Activated T-helper 2 cell treated with anti-CD3 and anti-CD28 coated beads, Interferon-gamma antibody, Interleukin-2, Interleukin-4, amounts not matched to agents 10 μg/mL and 5 μg/mL and 100 μg/mL, durations not matched to agents 14 hours and 24 hours and 36 hours (primary cell): ENCODE data around the gene SEL1L2. TPM values are rescaled to one million over a fixed set of nuclear protein-coding genes. Genes with fewer than 3 reads are reported as not detected.

Source experiments
- DNase-seq: peaks from one replicate; pipeline ENCODE4 v3.0.0; 2021; ENCODE audit warnings: low spot score
- H3K27ac Mint-ChIP-seq: one replicate; pipeline ENCODE4 v1.8.0; 2021; ENCODE audit warnings: mixed read lengths
- H3K27me3 Mint-ChIP-seq: one replicate; pipeline ENCODE4 v1.8.0; 2021; ENCODE audit warnings: low read depth, mixed read lengths
- H3K36me3 Mint-ChIP-seq: one replicate; pipeline ENCODE4 v1.8.0; 2021; ENCODE audit warnings: low read depth, mixed read lengths
- H3K4me1 Mint-ChIP-seq: one replicate; pipeline ENCODE4 v1.8.0; 2021; ENCODE audit warnings: low read depth, mixed read lengths
- H3K4me3 Mint-ChIP-seq: one replicate; pipeline ENCODE4 v1.8.0; 2021; ENCODE audit warnings: low read depth, mild to moderate bottlenecking, moderate library complexity, mixed read lengths
- H3K9me3 Mint-ChIP-seq: one replicate; pipeline ENCODE4 v1.8.0; 2021; ENCODE audit warnings: mixed read lengths
- intact Hi-C: fragments of 100-400 bp; cut with micrococcal nuclease; formaldehyde crosslinking; loops from one replicate; pipeline ENCODE4 v1.15.1; 2023
- total RNA-seq: library from RNA; stranded (reverse); gene quantifications from 2 replicates; pipeline ENCODE4 v1.2.3, GENCODE V29; 2022

SEL1L2 gene
- total RNA-seq, 1 donor from 2014 or later = not detected

GRCh38 chr20:13874394-13875157 lies 115.8 kb downstream of the SEL1L2 start:
- Mint-ChIP-seq H3K27me3 (no peaks in the 10 kb centered on the region), H3K36me3 (no peaks in the 10 kb centered on the region), H3K4me3 (no peak overlapping the region), H3K4me1 (no peaks in the 10 kb centered on the region), H3K9me3 (no peaks in the 10 kb centered on the region), H3K27ac (no peak overlapping the region)
- intact Hi-C loops = no loop called here
- DNase-seq = no peak

- Mint-ChIP-seq H3K36me3 (no peaks in the 10 kb centered on the region), H3K4me3 (no peak overlapping the region), H3K9me3 (no peaks in the 10 kb centered on the region), H3K4me1 (no peaks in the 10 kb centered on the region), H3K27ac (no peak overlapping the region), H3K27me3 (no peaks in the 10 kb centered on the region)
- no peak for DNase-seq
- intact Hi-C loops = no loop called here
Measured at GRCh38 chr20:13873831-13874230, 116.6 kb downstream of the SEL1L2 start.

GRCh38 chr20:13870170-13870748 lies 120.2 kb downstream of the SEL1L2 start:
- no peak for DNase-seq
- H3K4me3 Mint-ChIP-seq = no peak overlapping the region
- no peaks in the 10 kb centered on the region for H3K4me1 Mint-ChIP-seq
- intact Hi-C loops = no loop called here
- no peak overlapping the region for H3K27ac Mint-ChIP-seq
- H3K27me3 Mint-ChIP-seq = no peaks in the 10 kb centered on the region
- no peaks in the 10 kb centered on the region for H3K9me3 Mint-ChIP-seq
- H3K36me3 Mint-ChIP-seq = no peaks in the 10 kb centered on the region

GRCh38 chr20:13868331-13868730 lies 122.1 kb downstream of the SEL1L2 start:
- Mint-ChIP-seq H3K4me3 (no peak overlapping the region), H3K9me3 (no peaks in the 10 kb centered on the region), H3K27ac (no peak overlapping the region), H3K4me1 (no peaks in the 10 kb centered on the region), H3K27me3 (no peaks in the 10 kb centered on the region), H3K36me3 (no peaks in the 10 kb centered on the region)
- intact Hi-C loops = no loop called here
- no peak for DNase-seq

- Mint-ChIP-seq H3K27me3 (no peaks in the 10 kb centered on the region), H3K4me1 (no peaks in the 10 kb centered on the region), H3K36me3 (no peaks in the 10 kb centered on the region), H3K27ac (no peak overlapping the region), H3K9me3 (no peaks in the 10 kb centered on the region), H3K4me3 (no peak overlapping the region)
- DNase-seq = no peak
- intact Hi-C loops = no loop called here
Measured at GRCh38 chr20:13865791-13866351, 124.5 kb downstream of the SEL1L2 start.

- intact Hi-C loops = no loop called here
- H3K9me3 Mint-ChIP-seq = no peaks in the 10 kb centered on the region
- H3K36me3 Mint-ChIP-seq = no peaks in the 10 kb centered on the region
- H3K27ac Mint-ChIP-seq = no peak overlapping the region
- H3K4me1 Mint-ChIP-seq = no peaks in the 10 kb centered on the region
- H3K4me3 Mint-ChIP-seq = no peak overlapping the region
- H3K27me3 Mint-ChIP-seq = no peaks in the 10 kb centered on the region
- no peak for DNase-seq
Measured at GRCh38 chr20:13865156-13865555, 125.3 kb downstream of the SEL1L2 start.

GRCh38 chr20:13863244-13863643 lies 127.2 kb downstream of the SEL1L2 start:
- Mint-ChIP-seq H3K36me3 (no peaks in the 10 kb centered on the region), H3K4me3 (no peak overlapping the region), H3K9me3 (no peaks in the 10 kb centered on the region), H3K27me3 (no peaks in the 10 kb centered on the region), H3K4me1 (no peaks in the 10 kb centered on the region), H3K27ac (no peak overlapping the region)
- DNase-seq = no peak
- intact Hi-C loops = no loop called here

GRCh38 chr20:13862245-13862644 lies 128.2 kb downstream of the SEL1L2 start:
- Mint-ChIP-seq H3K36me3 (no peaks in the 10 kb centered on the region), H3K4me3 (no peak overlapping the region), H3K27me3 (no peaks in the 10 kb centered on the region), H3K4me1 (no peaks in the 10 kb centered on the region), H3K9me3 (no peaks in the 10 kb centered on the region), H3K27ac (no peak overlapping the region)
- no peak for DNase-seq
- intact Hi-C loops = no loop called here

GRCh38 chr20:13858871-13859270 lies 131.5 kb downstream of the SEL1L2 start:
- Mint-ChIP-seq H3K9me3 (no peaks in the 10 kb centered on the region), H3K4me1 (no peaks in the 10 kb centered on the region), H3K36me3 (no peaks in the 10 kb centered on the region), H3K4me3 (no peak overlapping the region), H3K27ac (no peak overlapping the region), H3K27me3 (no peaks in the 10 kb centered on the region)
- DNase-seq = no peak
- intact Hi-C loops = no loop called here

GRCh38 chr20:13858439-13858838 lies 132.0 kb downstream of the SEL1L2 start:
- H3K9me3 Mint-ChIP-seq = no peaks in the 10 kb centered on the region
- no peaks in the 10 kb centered on the region for H3K27me3 Mint-ChIP-seq
- no peak overlapping the region for H3K27ac Mint-ChIP-seq
- no peak for DNase-seq
- intact Hi-C loops = no loop called here
- H3K4me3 Mint-ChIP-seq = no peak overlapping the region
- no peaks in the 10 kb centered on the region for H3K36me3 Mint-ChIP-seq
- no peaks in the 10 kb centered on the region for H3K4me1 Mint-ChIP-seq

GRCh38 chr20:13857961-13858360 lies 132.5 kb downstream of the SEL1L2 start:
- Mint-ChIP-seq H3K4me3 (no peak overlapping the region), H3K27me3 (no peaks in the 10 kb centered on the region), H3K4me1 (no peaks in the 10 kb centered on the region), H3K9me3 (no peaks in the 10 kb centered on the region), H3K36me3 (no peaks in the 10 kb centered on the region), H3K27ac (no peak overlapping the region)
- no peak for DNase-seq
- intact Hi-C loops = no loop called here

GRCh38 chr20:13857304-13857703 lies 133.1 kb downstream of the SEL1L2 start:
- no peak for DNase-seq
- H3K27me3 Mint-ChIP-seq = no peaks in the 10 kb centered on the region
- intact Hi-C loops = no loop called here
- no peak overlapping the region for H3K4me3 Mint-ChIP-seq
- H3K27ac Mint-ChIP-seq = no peak overlapping the region
- no peaks in the 10 kb centered on the region for H3K9me3 Mint-ChIP-seq
- H3K4me1 Mint-ChIP-seq = no peaks in the 10 kb centered on the region
- H3K36me3 Mint-ChIP-seq = no peaks in the 10 kb centered on the region

GRCh38 chr20:13856354-13856753 lies 134.1 kb downstream of the SEL1L2 start:
- no peak for DNase-seq
- Mint-ChIP-seq H3K27ac (no peak overlapping the region), H3K4me1 (no peaks in the 10 kb centered on the region), H3K4me3 (no peak overlapping the region), H3K9me3 (no peaks in the 10 kb centered on the region), H3K36me3 (no peaks in the 10 kb centered on the region), H3K27me3 (no peaks in the 10 kb centered on the region)
- intact Hi-C loops = no loop called here
